Small intestine (tissue), 16 donors: ENCODE data around the gene SPDYE6. TPM values are rescaled to one million over a fixed set of nuclear protein-coding genes. Genes with fewer than 3 reads are reported as not detected.
"Not testable (repeated sequence)": the region's sequence is repeated elsewhere in the genome, so short reads cannot be mapped to it uniquely, and the experiment has no call there.

Experiments used
- DNase-seq, 2 donors: peaks; one replicate each; pipeline versions ENCODE4 v3.0.0 to v3.0.0-alpha.2; 2013
- FAIRE-seq: peaks from 2 replicates; lab custom pipeline; 2012; peaks lifted over from hg19 to GRCh38; lab: Jason Lieb, UNC
- H3K27ac ChIP-seq, 3 donors: one replicate each; pipeline ENCODE4 v1.5.1; 2013; ENCODE audit warnings: low read length in 2 of 3, mild to moderate bottlenecking in 2 of 3, control low read depth in 1 of 3, inconsistent platforms in 1 of 3, low read depth in 1 of 3, moderate library complexity in 1 of 3
- H3K27me3 ChIP-seq, 3 donors: one replicate each; pipeline ENCODE4 v1.6.1; 2013; ENCODE audit warnings: low read length in 3 of 3, inconsistent platforms in 1 of 3; ENCODE audit not compliant: control insufficient read depth in 3 of 3, insufficient read depth in 3 of 3
- H3K36me3 ChIP-seq, 3 donors: one replicate each; pipeline ENCODE4 v1.6.1; 2013; ENCODE audit warnings: low read length in 3 of 3, inconsistent platforms in 1 of 3, low read depth in 1 of 3, mild to moderate bottlenecking in 1 of 3, moderate library complexity in 1 of 3; ENCODE audit not compliant: control insufficient read depth in 3 of 3, insufficient read depth in 2 of 3
- H3K4me1 ChIP-seq, 3 donors: one replicate each; pipeline ENCODE4 v1.6.1; 2013; ENCODE audit warnings: low read length in 2 of 3, inconsistent platforms in 1 of 3, low read depth in 1 of 3, mild to moderate bottlenecking in 1 of 3, moderate library complexity in 1 of 3; ENCODE audit not compliant: control insufficient read depth in 3 of 3, insufficient read depth in 2 of 3
- H3K4me3 ChIP-seq, 3 donors: one replicate each; pipeline ENCODE4 v1.5.1; 2013; ENCODE audit warnings: low read length in 3 of 3, control low read depth in 1 of 3, inconsistent platforms in 1 of 3, low read depth in 1 of 3, mild to moderate bottlenecking in 1 of 3, moderate library complexity in 1 of 3
- H3K9me3 ChIP-seq, 2 donors: one replicate each; pipeline ENCODE4 v1.6.1; 2013; ENCODE audit warnings: low read depth in 1 of 2, low read length in 1 of 2; ENCODE audit not compliant: control insufficient read depth in 2 of 2, insufficient read depth in 1 of 2
- WGBS, 3 donors: extraction: QIAGEN DNeasy Blood & Tissue Kit; methylation state at CpG; one replicate each; pipeline ENCODE4 v1.1.7; 2013; 5-methylcytosine and 5-hydroxymethylcytosine counted together
- long read RNA-seq, 10 donors: transcript quantifications; one replicate each; lab custom pipeline, GENCODE V29; 2026
- polyA plus RNA-seq, 4 donors: library from polyadenylated mRNA; stranded (reverse) in 3 of 4; unstranded in 1 of 4; fragments of 200-250 nt in 3 of 4; fragments of 120-200 nt in 1 of 4; gene quantifications; one replicate each; pipeline versions ENCODE4 v1.2.1 to v1.2.3, GENCODE V29; 2013
- donor health status: healthy with polysubstance abuse.
- donor health status: control.
- donor health status: control.
- donor health status: Bipolar disorder and iron deficiency.
- donor health status: healthy.

SPDYE6 gene, protein sequence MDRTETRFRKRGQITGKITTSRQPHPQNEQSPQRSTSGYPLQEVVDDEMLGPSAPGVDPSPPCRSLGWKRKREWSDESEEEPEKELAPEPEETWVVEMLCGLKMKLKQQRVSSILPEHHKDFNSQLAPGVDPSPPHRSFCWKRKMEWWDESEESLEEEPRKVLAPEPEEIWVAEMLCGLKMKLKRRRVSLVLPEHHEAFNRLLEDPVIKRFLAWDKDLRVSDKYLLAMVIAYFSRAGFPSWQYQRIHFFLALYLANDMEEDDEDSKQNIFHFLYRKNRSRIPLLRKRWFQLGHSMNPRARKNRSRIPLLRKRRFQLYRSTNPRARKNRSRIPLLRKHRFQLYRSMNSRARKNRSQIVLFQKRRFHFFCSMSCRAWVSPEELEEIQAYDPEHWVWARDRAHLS
- polyA plus RNA-seq = 1 to 10 TPM in 1 of 4 donors, under 1 TPM in 1, not detected in 2; 0.09 to 3.3 TPM
- long read RNA-seq, donor 1 = 0 reads
- long read RNA-seq, donor 2 = 0 reads
- long read RNA-seq, donor 3, partial matches to known transcripts = 5 of 5 reads
- long read RNA-seq, donor 3, other reads (novel, unspliced or antisense) = 0 of 5 reads
- long read RNA-seq, donor 4 = 0 reads
- long read RNA-seq, donor 5 = 0 reads
- long read RNA-seq, donor 6 = 0 reads
- long read RNA-seq, donor 7 = 0 reads
- long read RNA-seq, donor 8 = 0 reads
- long read RNA-seq, donor 9 = 0 reads
- long read RNA-seq, donor 10, partial matches to known transcripts = 37 of 42 reads
- long read RNA-seq, donor 10, other reads (novel, unspliced or antisense) = 5 of 42 reads

GRCh38 chr7:102356344-102356743, at the start of gene SPDYE6:
SPDYE6 (minus strand) TSS chr7:102356444; CDS start chr7:102356023, 421 bp downstream.
- DNase-seq, H3K27ac ChIP-seq, H3K4me1 ChIP-seq, H3K4me3 ChIP-seq, FAIRE-seq, H3K36me3 ChIP-seq, H3K9me3 ChIP-seq, H3K27me3 ChIP-seq: not testable (repeated sequence)
- WGBS, 3 donors = no CpG with 5 or more reads among the region's 6 CpGs

GRCh38 chr7:102404862-102405188, 48.6 kb upstream of the SPDYE6 start:
- not testable (repeated sequence) for H3K27ac ChIP-seq, H3K4me3 ChIP-seq, H3K27me3 ChIP-seq, FAIRE-seq, H3K4me1 ChIP-seq, DNase-seq, H3K9me3 ChIP-seq
- peaks cover 20 to 81% (median 21%) of the 10 kb centered on the region in 3 donors for H3K36me3 ChIP-seq
- WGBS, 3 donors = 94 to 98% (median 96%) methylated on average over 5 of the region's 5 CpGs

DNA sequence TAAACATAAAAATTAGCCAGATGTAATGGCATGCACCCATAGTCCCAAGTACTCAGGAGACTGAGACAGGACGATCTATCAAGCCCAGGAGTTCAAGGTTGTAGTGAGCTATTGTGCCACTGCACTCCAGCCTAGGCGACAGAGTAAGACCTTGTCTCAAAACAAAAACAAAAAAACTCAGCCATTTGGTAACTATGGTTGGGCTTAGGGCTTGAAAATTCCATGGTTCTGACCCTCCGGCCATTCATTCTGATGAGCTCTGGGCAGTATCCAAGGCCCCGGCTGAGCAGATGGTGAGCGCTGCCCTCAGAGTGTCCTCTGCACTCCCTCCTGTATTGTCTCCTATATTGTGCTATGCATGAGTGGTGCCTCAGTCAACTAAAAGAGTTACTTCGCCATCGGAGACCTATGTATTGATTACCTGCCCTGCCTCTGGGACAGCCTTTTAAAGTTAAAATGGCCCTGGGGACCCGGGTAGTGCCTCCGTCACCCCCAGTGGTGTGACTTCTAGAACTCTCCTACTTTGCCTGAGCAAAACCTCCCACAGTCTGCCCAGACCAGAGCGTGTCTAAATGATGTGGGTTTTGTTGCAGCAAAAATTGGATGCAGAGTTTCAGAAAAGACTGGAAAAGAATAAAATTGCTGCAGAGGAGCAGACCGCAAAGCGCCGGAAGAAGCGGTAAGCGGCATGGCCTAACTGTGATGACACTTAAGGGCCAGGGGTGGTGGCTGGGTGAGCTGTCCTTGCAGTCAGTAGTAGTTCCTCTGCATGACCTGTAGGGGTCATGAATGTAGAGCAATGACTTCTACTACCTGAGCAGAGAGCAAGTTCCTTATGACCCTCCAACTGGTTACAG, 48.0 kb upstream of the SPDYE6 start:
- no peak overlapping the region for H3K27ac ChIP-seq
- H3K4me1 ChIP-seq = no peaks in the 10 kb centered on the region
- WGBS, 3 donors = 70 to 77% (median 74%) methylated on average over 15 of the region's 15 CpGs
- no peak for FAIRE-seq
- peak; percentile 69 for DNase-seq
- peaks cover 17 to 82% (median 22%) of the 10 kb centered on the region in 3 donors for H3K36me3 ChIP-seq
- H3K27me3 ChIP-seq = no peaks in the 10 kb centered on the region
- no peaks in the 10 kb centered on the region for H3K9me3 ChIP-seq
- H3K4me3 ChIP-seq = no peak overlapping the region

DNA sequence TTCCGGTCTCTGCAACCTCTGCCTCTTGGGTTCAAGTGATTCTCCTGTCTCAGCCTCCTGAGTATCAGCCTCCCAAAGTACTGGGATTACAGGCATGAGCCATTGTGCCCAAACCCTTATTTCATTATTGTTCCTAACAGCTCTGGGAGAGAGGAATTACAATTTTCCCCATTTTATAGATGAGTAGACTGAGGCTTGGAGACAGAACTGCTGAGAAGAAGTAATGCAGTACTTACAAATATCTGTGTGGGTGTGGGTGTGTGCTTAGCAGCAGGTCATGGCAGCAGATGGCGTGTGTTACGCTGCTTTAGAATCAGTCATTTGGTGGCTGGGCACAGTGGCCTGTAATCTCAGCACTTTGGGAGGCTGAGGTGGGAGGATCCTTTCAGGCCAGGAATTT, 47.3 kb upstream of the SPDYE6 start:
- Histone ChIP-seq H3K36me3 (peaks cover 17 to 82% (median 24%) of the 10 kb centered on the region in 3 donors), H3K27me3 (no peaks in the 10 kb centered on the region), H3K4me1 (no peaks in the 10 kb centered on the region), H3K9me3 (no peaks in the 10 kb centered on the region), H3K4me3 (no peak overlapping the region), H3K27ac (no peak overlapping the region)
- DNase-seq (no peak), FAIRE-seq (no peak)
- 92 to 96% (median 96%) methylated on average over 3 of the region's 3 CpGs for WGBS, 3 donors

- no peak for DNase-seq
- no peaks in the 10 kb centered on the region for H3K9me3 ChIP-seq
- H3K4me3 ChIP-seq = no peak overlapping the region
- WGBS, 3 donors = 89 to 93% (median 92%) methylated on average over 5 of the region's 5 CpGs
- H3K36me3 ChIP-seq = peaks cover 4 to 57% (median 11%) of the 10 kb centered on the region in 3 donors
- no peak for FAIRE-seq
- H3K4me1 ChIP-seq = peaks cover 0 to 6% (median 6%) of the 10 kb centered on the region in 3 donors
- no peaks in the 10 kb centered on the region for H3K27me3 ChIP-seq
- no peak overlapping the region for H3K27ac ChIP-seq
Measured at GRCh38 chr7:102400360-102400759, 44.1 kb upstream of the SPDYE6 start.

- no peaks in the 10 kb centered on the region for H3K27me3 ChIP-seq
- DNase-seq = no peak
- H3K4me1 ChIP-seq = peaks cover 0 to 9% (median 6%) of the 10 kb centered on the region in 3 donors
- FAIRE-seq = no peak
- H3K36me3 ChIP-seq = peaks cover 3 to 43% (median 6%) of the 10 kb centered on the region in 3 donors
- no peaks in the 10 kb centered on the region for H3K9me3 ChIP-seq
- H3K27ac ChIP-seq = no peak overlapping the region
- WGBS, 3 donors = 95 to 98% (median 97%) methylated on average over 8 of the region's 8 CpGs
- no peak overlapping the region for H3K4me3 ChIP-seq
Measured at GRCh38 chr7:102398543-102398942, 42.3 kb upstream of the SPDYE6 start.

DNA sequence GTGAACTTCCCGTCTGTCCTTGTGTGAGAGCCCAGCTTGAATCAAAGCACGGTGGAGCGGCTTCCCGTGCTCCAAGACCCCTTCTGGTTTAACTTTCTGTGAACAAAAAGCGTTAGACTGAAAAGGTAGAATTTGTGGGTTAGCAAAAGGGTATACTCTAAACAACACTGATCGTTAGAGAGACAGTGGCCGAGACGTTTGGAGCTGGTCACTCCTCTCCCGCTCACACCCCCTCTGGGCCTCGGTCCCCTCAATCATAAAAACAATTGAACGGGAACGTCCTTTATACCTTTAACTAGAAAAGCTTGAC, 40.4 kb upstream of the SPDYE6 start:
- H3K36me3 ChIP-seq = peaks cover 0 to 36% (median 3%) of the 10 kb centered on the region in 3 donors
- WGBS, 3 donors = 1% methylated on average over 12 of the region's 12 CpGs
- H3K4me1 ChIP-seq = peaks cover 0 to 9% (median 6%) of the 10 kb centered on the region in 3 donors
- peak overlapping the region; percentile 41 to 97 (median 72) for H3K4me3 ChIP-seq
- H3K9me3 ChIP-seq = no peaks in the 10 kb centered on the region
- no peaks in the 10 kb centered on the region for H3K27me3 ChIP-seq
- H3K27ac ChIP-seq = peak overlapping the region; percentile 27 to 87 (median 65)
- DNase-seq = no peak
- no peak for FAIRE-seq
